ENCODE data around the gene ATP5F1A.

- TF ChIP-seq ZFX (IDR thresholded peaks at IDR 0.05) (no peak), CTCF (conservative IDR thresholded peaks at IDR 0.05) (no peak)
These were observed 47.8 kb downstream of the ATP5F1A start for GRCh38 chr18:46050268-46050667.
